Psoas muscle (tissue), 8 donors: ENCODE data around the gene GPATCH2. TPM values are rescaled to one million over a fixed set of nuclear protein-coding genes. Genes with fewer than 3 reads are reported as not detected.

ENCODE experiments used
- ATAC-seq, 4 donors: fragments of 200-7000 bp; cut with Tn5 transposase; one replicate each; pipeline ENCODE4 v1.9.1; 2020; ENCODE audit warnings: moderate library complexity in 3 of 4, mild to moderate bottlenecking in 2 of 4
- DNase-seq, 2 donors: peaks; one replicate each; pipeline ENCODE4 v3.0.0-alpha.2; 2020
- H3K27ac ChIP-seq: fragments of 200-600 bp; one replicate; pipeline ENCODE4 v1.8.0; 2022
- H3K27me3 ChIP-seq, 3 donors: fragments of 200-600 bp in 1 of 3; one replicate each; pipeline versions ENCODE4 v1.6.1 to v1.8.0; 2013 to 2022; ENCODE audit warnings: low read length in 2 of 3, mild to moderate bottlenecking in 2 of 3, moderate library complexity in 1 of 3; ENCODE audit not compliant: insufficient read depth in 3 of 3
- H3K36me3 ChIP-seq, 2 donors: fragments of 200-600 bp in 1 of 2; one replicate each; pipeline versions ENCODE4 v1.6.1 to v1.8.0; 2013 to 2022; ENCODE audit warnings: low read depth in 1 of 2, mild to moderate bottlenecking in 1 of 2, moderate library complexity in 1 of 2; ENCODE audit not compliant: insufficient read depth in 1 of 2
- H3K4me1 ChIP-seq: fragments of 200-600 bp; one replicate; pipeline ENCODE4 v1.8.0; 2022
- H3K4me3 ChIP-seq: fragments of 200-600 bp; one replicate; pipeline ENCODE4 v1.8.0; 2022; ENCODE audit warnings: mild to moderate bottlenecking
- H3K9me3 ChIP-seq: fragments of 200-600 bp; one replicate; pipeline ENCODE4 v1.8.0; 2022
- WGBS, 3 donors: extraction: QIAGEN DNeasy Blood & Tissue Kit; methylation state at CpG; one replicate each; pipeline versions ENCODE4 v1.1.6 to v1.1.7; 2013; 5-methylcytosine and 5-hydroxymethylcytosine counted together
- intact Hi-C, 2 donors: fragments of 100-400 bp; cut with DNase I; formaldehyde crosslinking; loops; one replicate each; pipeline versions ENCODE4 v1.11.0 to v1.14.2; 2022
- polyA plus RNA-seq, 3 donors: library from polyadenylated mRNA; stranded (reverse); fragments of 200-250 nt; gene quantifications; one replicate each; pipeline ENCODE4 v1.2.3, GENCODE V29; 2013
- total RNA-seq, 4 donors: library from RNA; stranded (reverse); fragmentation: NEBNext Ultra II Directional in 2 of 4; extraction: Animal tissue kit (Norgen Biotek cat#: 25700) in 2 of 4; gene quantifications; one replicate each; pipeline versions ENCODE4 v1.2.1 to v1.2.4, GENCODE V29; 2021 to 2023
- TF ChIP-seq, protein P1 (sequence below): fragments of 200-600 bp; IDR thresholded peaks from one replicate; pipeline ENCODE4 v1.8.0; 2022; ENCODE audit warnings: antibody characterized with exemption
- donor health status: healthy with polysubstance abuse.
- donor health status: DM: no; HTN: no; CAD: no; lungs with moderate emphysema.
- donor health status: Bipolar disorder and iron deficiency.
- donor health status: healthy.
- donor health status: DM: yes; HTN: yes; CAD: no.
- donor health status: DM: no; HTN: no; CAD: no.
- donor health status: DM: no; HTN: no; CAD: no.
- donor health status: DM: yes; HTN: yes; CAD: no.

The GPATCH2 gene
- total and polyA plus RNA-seq, 7 donors: 2.4 to 6.1 (median 3.7) TPM

GRCh38 chr1:217614200-217614712, 16.6 kb downstream of the GPATCH2 start:
- Histone ChIP-seq H3K4me3 (no peak overlapping the region), H3K9me3 (no peaks in the 10 kb centered on the region), H3K27me3 (no peaks in the 10 kb centered on the region), H3K27ac (no peak overlapping the region), H3K36me3 (peaks cover 0 to 27% of the 10 kb centered on the region in 2 donors), H3K4me1 (no peaks in the 10 kb centered on the region)
- no peak for DNase-seq
- intact Hi-C loops: no loop called here
- WGBS, 3 donors: 61 to 69% (median 64%) methylated on average over 3 of the region's 3 CpGs
- no peak for ATAC-seq
- TF ChIP-seq, protein P1, sequence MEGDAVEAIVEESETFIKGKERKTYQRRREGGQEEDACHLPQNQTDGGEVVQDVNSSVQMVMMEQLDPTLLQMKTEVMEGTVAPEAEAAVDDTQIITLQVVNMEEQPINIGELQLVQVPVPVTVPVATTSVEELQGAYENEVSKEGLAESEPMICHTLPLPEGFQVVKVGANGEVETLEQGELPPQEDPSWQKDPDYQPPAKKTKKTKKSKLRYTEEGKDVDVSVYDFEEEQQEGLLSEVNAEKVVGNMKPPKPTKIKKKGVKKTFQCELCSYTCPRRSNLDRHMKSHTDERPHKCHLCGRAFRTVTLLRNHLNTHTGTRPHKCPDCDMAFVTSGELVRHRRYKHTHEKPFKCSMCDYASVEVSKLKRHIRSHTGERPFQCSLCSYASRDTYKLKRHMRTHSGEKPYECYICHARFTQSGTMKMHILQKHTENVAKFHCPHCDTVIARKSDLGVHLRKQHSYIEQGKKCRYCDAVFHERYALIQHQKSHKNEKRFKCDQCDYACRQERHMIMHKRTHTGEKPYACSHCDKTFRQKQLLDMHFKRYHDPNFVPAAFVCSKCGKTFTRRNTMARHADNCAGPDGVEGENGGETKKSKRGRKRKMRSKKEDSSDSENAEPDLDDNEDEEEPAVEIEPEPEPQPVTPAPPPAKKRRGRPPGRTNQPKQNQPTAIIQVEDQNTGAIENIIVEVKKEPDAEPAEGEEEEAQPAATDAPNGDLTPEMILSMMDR: no peak

DNA sequence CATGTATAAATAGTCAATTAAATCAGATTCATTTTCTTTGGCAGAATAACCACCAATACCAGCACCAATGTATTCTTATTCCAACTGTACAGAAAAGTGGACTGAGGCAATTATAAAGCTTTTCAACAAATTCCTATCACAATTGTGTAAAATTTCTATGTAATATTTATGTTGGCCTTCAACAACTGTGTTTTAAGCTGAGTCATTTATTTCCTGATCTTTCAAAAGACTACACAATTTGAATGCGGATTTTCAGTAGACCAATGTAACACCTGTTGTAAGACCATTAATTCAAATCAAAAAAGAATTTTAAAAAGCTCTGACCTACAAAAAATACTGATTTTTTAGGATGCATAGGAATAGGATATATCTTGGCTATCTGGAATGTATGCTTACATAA, 25.5 kb downstream of the GPATCH2 start:
- TF ChIP-seq, protein P1: no peak
- intact Hi-C loops: no loop called here
- H3K4me3 ChIP-seq: no peak overlapping the region
- H3K27ac ChIP-seq: no peak overlapping the region
- no peaks in the 10 kb centered on the region for H3K4me1 ChIP-seq
- H3K9me3 ChIP-seq: no peaks in the 10 kb centered on the region
- ATAC-seq (no peak), DNase-seq (no peak)
- no peaks in the 10 kb centered on the region for H3K27me3 ChIP-seq
- peaks cover 0 to 22% of the 10 kb centered on the region in 2 donors for H3K36me3 ChIP-seq
- 88 to 100% (median 90%) methylated on average over 1 of the region's 1 CpG for WGBS, 3 donors

DNA sequence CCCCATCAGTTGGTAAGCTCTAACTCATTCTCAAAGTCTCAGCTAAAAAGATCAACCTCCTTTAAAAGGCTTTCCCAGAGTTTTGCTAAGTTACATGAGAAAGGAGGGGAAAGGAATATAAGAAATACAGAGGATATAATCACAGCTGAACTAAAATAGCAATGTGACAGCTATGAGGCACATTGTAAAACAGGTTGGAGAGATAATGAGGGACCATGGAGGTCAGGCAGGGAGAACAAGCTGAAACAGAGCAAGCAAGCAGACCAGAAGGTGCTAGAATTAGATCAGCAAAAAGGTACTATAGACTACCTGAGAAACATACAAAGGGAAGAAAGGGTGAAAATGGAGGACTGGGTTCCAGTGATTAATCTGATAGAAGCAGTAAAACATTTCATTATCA, 28.5 kb downstream of the GPATCH2 start:
- Histone ChIP-seq H3K27ac (no peak overlapping the region), H3K27me3 (no peaks in the 10 kb centered on the region), H3K4me3 (no peak overlapping the region), H3K36me3 (peaks cover 0 to 2% of the 10 kb centered on the region in 2 donors), H3K9me3 (no peaks in the 10 kb centered on the region), H3K4me1 (no peaks in the 10 kb centered on the region)
- DNase-seq (no peak), ATAC-seq (no peak)
- TF ChIP-seq, protein P1: no peak
- intact Hi-C loops: no loop called here

DNA sequence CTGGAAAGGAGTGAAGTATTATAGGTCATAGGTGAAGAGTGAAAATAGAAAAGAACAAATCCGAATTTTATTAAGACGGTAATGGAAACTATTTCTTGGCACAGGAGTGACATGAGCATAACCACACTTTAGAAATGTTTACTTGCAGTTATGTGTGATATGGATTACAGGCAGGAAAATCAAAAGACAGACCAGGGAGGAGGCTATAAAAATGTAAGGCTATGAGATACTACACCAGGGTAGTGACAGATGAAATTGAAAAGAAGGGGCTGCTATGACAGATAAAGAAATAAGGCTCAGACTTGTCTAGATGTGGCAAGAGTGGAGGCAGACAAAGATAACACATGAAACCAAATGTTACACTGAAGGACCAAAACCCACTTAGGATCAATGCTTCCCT, 31.7 kb downstream of the GPATCH2 start:
- Histone ChIP-seq H3K27ac (no peak overlapping the region), H3K36me3 (peaks cover 0 to 2% of the 10 kb centered on the region in 2 donors), H3K27me3 (no peaks in the 10 kb centered on the region), H3K4me3 (no peak overlapping the region), H3K4me1 (no peaks in the 10 kb centered on the region), H3K9me3 (no peaks in the 10 kb centered on the region)
- TF ChIP-seq, protein P1: no peak
- ATAC-seq (no peak), DNase-seq (no peak)
- intact Hi-C loops: no loop called here
- 21 to 40% (median 26%) methylated on average over 2 of the region's 2 CpGs for WGBS, 3 donors

DNA sequence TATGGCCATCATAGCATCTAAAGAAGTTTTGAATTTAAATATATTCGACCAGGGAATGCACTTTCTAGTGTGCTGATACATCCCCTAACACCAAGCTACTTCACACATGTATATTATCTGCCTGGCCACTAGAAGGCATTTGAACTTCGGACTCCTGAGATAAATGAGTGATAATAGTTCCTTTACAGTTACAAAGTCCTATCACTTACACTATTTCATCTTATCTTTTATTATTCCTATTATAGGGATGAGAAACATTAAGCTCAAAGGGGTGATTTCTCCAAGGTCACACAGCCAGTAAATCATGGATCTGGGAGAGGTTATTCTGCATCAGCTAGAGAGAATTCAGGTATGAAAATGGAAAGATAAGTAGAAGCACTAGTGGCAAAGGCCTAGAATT, 40.3 kb downstream of the GPATCH2 start:
- intact Hi-C loops: no loop called here
- no peaks in the 10 kb centered on the region for H3K36me3 ChIP-seq
- ATAC-seq (no peak), DNase-seq (no peak)
- no peak overlapping the region for H3K27ac ChIP-seq
- no peaks in the 10 kb centered on the region for H3K27me3 ChIP-seq
- H3K9me3 ChIP-seq: no peaks in the 10 kb centered on the region
- TF ChIP-seq, protein P1: no peak
- WGBS, 3 donors: 89 to 95% (median 90%) methylated on average over 2 of the region's 2 CpGs
- no peak overlapping the region for H3K4me3 ChIP-seq
- no peaks in the 10 kb centered on the region for H3K4me1 ChIP-seq
